Hematopoietic multipotent progenitor cell treated with erythropoietin and hydrocortisone succinate and interleukin-3 and kit ligand, for 4 days (in vitro differentiated cells): Measurements from ENCODE around the gene TDG.

Experiments
- DNase-seq: peaks from one replicate; pipeline ENCODE4 v3.0.0-alpha.2; 2015

TDG gene

GRCh38 chr12:103965590-103966504 is at the start of gene TDG:
Gene TDG, plus strand, starts transcription at chr12:103965872. Its CDS starts 166 bp downstream, at chr12:103966038.
- peak; percentile 100 for DNase-seq

DNA sequence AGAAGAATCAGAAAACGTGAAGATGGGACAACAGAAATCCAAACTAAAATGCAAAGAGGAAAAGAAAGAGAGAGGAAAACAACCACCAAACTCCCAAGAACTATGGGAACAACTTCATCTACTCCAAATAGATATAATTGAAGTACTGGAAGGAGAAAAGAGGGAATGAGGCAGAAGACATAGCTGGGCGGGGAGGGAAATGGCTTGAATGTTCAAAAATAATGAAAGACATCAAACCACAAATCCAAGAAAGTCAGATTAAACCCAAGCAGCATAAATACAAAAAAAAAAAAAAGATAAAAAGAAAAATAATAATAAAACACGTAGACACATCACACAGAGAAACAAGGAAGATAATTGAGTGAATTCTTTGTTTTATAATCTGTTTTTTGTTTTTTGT is 47.8 kb upstream of the TDG start:
- DNase-seq: no peak

GRCh38 chr12:103924761-103925641 is 40.7 kb upstream of the TDG start:
- DNase-seq: no peak

GRCh38 chr12:103928682-103929045 is 37.0 kb upstream of the TDG start:
- peak; percentile 80 for DNase-seq

DNA sequence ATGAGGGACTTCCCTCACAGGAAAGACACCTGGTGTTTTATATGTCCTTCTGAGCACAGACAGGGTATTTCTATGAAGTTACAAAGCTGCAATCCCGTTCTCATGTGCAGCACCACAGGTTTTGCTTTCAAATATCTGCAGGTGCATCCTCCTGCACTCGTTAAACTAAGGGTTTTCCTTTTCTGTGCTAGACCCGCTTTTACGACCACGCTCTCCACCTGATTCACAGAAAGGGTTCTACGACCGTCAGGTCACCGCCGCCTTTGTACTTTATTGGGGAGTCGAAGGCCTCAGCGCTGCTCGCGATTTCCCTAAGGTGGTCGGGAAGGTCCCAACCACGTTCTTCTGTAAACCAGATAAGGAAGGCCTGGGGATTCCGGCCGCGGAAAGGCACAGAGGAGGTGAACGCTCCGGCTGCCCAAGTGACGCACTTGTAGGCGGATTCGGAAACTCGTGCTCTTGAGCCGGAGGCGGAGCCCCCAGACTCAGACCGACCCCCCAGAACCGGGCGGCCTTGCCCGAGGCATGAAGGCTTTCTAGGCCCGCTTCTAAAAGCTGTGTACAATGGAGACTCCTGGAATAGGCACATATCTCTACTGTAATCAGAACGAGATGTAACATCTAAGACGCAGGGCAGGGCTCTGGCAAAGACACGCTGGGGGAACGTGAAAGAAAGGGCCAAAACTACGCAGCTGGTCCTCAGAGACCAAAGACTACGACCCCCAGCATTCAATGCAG is 36.5 kb upstream of the TDG start:
- peak; percentile 97 for DNase-seq

DNA sequence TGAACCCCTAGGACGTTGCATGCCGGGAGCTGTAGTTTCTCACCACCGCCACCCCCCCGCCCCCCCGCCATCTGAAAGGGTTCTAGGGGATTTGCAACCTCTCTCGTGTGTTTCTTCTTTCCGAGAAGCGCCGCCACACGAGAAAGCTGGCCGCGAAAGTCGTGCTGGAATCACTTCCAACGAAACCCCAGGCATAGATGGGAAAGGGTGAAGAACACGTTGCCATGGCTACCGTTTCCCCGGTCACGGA is 36.0 kb upstream of the TDG start:
- DNase-seq: no peak

DNA sequence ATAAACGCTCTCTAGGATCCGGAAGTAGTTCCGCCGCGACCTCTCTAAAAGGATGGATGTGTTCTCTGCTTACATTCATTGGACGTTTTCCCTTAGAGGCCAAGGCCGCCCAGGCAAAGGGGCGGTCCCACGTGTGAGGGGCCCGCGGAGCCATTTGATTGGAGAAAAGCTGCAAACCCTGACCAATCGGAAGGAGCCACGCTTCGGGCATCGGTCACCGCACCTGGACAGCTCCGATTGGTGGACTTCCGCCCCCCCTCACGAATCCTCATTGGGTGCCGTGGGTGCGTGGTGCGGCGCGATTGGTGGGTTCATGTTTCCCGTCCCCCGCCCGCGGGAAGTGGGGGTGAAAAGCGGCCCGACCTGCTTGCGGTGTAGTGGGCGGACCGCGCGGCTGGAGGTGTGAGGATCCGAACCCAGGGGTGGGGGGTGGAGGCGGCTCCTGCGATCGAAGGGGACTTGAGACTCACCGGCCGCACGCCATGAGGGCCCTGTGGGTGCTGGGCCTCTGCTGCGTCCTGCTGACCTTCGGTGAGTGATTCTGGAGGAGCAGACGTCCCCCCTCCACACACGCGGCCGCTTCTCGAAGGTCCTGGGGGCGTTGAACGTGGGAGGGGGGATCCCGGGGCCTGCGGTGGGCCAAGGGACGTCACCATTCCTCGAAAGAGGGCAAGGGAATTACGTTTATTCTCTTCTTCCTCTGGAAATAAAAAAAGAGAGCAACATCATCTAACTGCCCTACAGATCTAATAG is 35.5 kb upstream of the TDG start, which contains the start of gene HSP90B1:
TSS of gene HSP90B1 (plus strand) at position 377 of the 753 bp plus-strand sequence. CDS start at position 483, 106 bp downstream.
- peak; percentile 100 for DNase-seq

- DNase-seq: peak; percentile 48
Observed at GRCh38 chr12:103930787-103931735, 34.6 kb upstream of the TDG start.

DNA sequence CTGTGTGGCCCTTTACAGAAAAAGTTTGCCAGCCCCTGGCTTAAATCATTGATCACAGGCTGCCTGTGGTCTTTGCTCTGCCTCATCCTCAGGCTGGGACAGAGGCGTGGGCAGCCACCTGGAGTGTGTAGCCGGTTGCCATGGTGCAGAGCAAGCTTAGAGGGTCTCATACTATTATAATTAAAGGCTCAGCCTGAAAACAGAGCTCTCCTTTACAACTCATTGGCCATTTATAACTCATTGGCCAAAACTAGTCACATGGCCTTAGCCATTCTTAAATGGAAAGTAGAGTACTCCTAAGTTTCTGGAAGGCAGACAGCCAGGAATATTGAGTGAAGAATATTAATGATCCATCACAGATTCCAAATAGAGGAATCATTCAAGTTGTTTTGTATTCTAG is 32.4 kb upstream of the TDG start:
- no peak for DNase-seq

GRCh38 chr12:103936679-103937078 is 29.0 kb upstream of the TDG start:
- no peak for DNase-seq

GRCh38 chr12:103944964-103945363 is 20.7 kb upstream of the TDG start:
- DNase-seq: no peak

DNA sequence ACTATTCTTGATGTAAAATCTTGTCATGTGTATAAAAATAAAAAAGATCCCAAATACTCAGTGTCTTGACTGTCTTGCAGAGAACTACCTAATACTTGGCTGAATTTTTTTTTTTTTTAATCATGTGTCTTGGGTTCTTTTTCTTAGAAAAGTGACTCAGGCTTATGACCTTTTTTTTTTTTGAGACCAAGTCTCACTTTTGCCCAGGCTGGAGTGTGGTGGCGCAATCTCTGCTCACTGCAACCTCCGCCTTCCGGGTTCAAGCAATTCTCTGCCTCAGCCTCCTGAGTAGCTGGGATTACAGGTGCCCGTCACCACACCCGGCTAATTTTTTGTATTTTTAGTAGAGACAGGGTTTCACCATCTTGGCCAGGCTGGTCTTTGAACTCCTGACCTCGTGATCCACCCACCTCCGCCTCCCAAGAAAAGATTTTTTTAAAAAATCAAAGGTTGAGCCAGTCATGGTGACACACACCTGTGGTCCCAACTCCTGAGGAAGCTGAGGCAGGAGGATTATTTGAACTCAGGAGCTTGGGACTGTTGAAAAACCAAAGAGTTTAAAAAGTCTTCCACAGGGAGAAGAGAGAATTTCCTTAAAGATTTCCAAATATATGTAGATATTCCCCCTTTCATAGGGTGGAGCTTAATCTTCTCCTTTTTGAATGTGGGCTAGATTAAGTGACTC is 17.7 kb upstream of the TDG start:
- DNase-seq: peak; percentile 39

- no peak for DNase-seq
Observed at GRCh38 chr12:103948746-103949406, 16.8 kb upstream of the TDG start.

- no peak for DNase-seq
Observed at GRCh38 chr12:103952497-103952896, 13.2 kb upstream of the TDG start.

DNA sequence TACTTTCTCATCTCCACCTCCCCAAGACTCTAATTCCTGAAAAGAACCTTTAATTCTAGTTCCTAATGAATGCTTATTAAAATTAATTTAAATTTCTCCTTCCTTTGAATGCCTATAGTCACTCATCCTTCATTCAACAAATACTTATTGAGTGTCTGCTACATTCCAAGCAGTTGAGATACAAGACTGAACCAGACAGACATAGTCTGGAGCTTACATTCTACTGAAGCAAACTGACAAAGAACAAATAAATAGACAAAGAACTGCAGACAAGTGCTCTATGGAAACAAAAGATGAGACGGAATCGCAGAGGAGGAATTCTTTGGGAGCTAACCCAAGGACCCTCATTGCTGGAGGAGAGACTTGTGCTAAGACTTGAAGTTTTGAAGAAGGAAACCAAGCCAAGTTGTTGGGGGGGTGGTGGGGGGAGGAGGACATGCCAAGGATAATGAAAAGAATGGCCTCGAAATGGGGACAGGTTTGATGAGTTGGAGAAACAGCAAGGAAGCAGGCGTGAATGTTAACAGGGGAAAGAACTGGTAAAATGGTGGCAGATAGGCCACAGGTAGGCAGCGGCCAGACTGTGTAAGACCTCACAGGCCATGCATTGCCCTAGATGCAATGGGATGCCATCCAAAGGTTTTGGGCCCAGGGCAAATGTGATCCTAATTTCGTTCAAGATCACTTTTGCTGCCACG is 9.7 kb upstream of the TDG start:
- peak; percentile 24 for DNase-seq

DNA sequence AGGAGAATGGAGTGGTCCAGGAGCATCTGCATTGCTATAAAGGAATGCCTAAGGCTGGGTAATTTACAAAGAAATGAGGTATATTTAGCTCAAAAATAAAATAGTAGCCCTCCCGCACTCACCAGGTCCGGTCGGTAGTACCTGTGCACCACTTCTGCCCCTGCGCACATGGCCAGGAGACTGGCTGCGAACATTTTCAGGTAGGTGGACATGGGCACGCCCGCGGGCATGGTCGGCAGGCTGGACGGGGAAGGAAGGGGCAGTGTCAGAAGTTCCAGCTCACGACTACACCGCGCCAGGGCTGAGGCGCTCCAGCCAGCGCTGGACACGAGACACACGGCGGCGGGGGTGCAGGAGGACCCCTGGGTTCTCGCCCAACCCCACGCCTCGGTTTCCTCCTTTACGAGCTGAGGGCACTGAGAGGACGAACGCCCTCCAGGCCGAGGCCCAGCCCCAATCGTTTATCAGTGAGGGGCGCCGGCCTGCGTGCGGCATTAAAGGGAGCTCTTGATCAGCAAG is 9.1 kb upstream of the TDG start:
- no peak for DNase-seq

DNA sequence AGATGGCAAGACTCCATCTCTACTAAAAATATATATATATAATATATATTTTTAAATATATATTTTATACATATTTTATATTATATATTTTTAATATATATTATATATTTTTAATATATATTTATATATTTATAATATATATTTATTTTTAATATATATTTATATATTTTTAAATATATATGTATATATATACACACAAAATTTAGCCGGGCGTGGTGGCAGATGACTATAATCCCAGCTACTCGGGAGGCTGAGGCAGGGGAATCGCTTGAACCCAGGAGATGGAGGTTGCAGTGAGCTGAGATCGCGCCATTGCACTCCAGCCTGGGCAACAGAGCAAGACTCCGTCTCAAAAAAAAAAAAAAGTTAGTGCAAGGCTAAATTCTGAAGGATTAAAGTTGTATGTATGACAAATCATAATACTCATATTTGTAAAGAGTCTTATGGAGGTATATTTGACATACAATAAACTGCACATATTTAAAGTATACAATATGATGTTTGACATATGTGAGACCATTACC is 7.7 kb upstream of the TDG start:
- no peak for DNase-seq

GRCh38 chr12:103958621-103959020 is 7.1 kb upstream of the TDG start:
- DNase-seq: no peak
